ENCODE data around the gene NLRC5.

DNA sequence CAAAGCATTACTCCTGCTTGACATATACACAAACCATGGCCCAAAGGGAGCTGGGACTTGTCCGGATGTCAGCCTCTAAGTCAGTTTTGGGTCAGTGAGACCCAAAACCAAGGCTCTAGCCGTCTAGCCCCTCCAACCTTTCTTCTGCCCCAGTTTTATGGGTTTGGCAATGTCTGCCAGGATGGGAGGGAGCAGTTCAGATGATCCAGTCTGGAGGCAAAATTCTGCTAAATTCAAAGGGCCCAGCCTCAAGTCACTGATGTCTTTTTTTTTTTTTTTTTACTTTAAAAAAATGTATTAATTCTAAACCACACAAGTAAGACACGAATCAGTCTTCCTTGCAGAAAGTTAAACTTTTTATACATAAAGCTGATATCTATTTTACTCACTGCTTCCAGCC lies 8.6 kb downstream of the NLRC5 start:
- TF ChIP-seq, protein P1, sequence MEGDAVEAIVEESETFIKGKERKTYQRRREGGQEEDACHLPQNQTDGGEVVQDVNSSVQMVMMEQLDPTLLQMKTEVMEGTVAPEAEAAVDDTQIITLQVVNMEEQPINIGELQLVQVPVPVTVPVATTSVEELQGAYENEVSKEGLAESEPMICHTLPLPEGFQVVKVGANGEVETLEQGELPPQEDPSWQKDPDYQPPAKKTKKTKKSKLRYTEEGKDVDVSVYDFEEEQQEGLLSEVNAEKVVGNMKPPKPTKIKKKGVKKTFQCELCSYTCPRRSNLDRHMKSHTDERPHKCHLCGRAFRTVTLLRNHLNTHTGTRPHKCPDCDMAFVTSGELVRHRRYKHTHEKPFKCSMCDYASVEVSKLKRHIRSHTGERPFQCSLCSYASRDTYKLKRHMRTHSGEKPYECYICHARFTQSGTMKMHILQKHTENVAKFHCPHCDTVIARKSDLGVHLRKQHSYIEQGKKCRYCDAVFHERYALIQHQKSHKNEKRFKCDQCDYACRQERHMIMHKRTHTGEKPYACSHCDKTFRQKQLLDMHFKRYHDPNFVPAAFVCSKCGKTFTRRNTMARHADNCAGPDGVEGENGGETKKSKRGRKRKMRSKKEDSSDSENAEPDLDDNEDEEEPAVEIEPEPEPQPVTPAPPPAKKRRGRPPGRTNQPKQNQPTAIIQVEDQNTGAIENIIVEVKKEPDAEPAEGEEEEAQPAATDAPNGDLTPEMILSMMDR (IDR thresholded peaks at IDR 0.05; ENCODE audit: insufficient read depth, low read length, poor library complexity, severe bottlenecking) = no peak
- no peak for TF ChIP-seq EZH2phosphoT487 (conservative IDR thresholded peaks at IDR 0.05; ENCODE audit: low read length)
